GM12801 (cell line): Measurements from ENCODE around the gene SEMA4A.

Experiments
- CTCF ChIP-seq: IDR thresholded peaks from one replicate; pipeline ENCODE4 v1.5.1; 2011; ENCODE audit warnings: control low read depth; ENCODE audit not compliant: insufficient read length; ENCODE audit errors: extremely low read depth

Gene SEMA4A

GRCh38 chr1:156123356-156124196 is 29.8 kb upstream of the SEMA4A start:
- TF ChIP-seq CTCF: no peak

- no peak for TF ChIP-seq CTCF
Measured at GRCh38 chr1:156124557-156125483, 28.6 kb upstream of the SEMA4A start.

GRCh38 chr1:156126043-156126629 is 27.2 kb upstream of the SEMA4A start:
- no peak for TF ChIP-seq CTCF

- no peak for TF ChIP-seq CTCF
Measured at GRCh38 chr1:156126630-156127534, 26.5 kb upstream of the SEMA4A start.

GRCh38 chr1:156128308-156128653 is 25.1 kb upstream of the SEMA4A start:
- TF ChIP-seq CTCF: no peak

GRCh38 chr1:156128654-156129597 is 24.5 kb upstream of the SEMA4A start:
- no peak for TF ChIP-seq CTCF
